K562 (cell line): ENCODE data around the gene CWF19L1. TPM values are rescaled to one million over a fixed set of nuclear protein-coding genes. Genes with fewer than 3 reads are reported as not detected.

Experiments
- ATAC-seq: fragments of 200-7000 bp; cut with Tn5 transposase; 3 replicates; pipeline ENCODE4 v1.9.1; 2020; ENCODE audit warnings: moderate library complexity
- BruUV-seq: library from RNA; stranded (reverse); fragments of 400-500 nt; replicated peaks from 2 replicates; lab custom pipeline; 2021; lab: Mats Ljungman, UMichigan
- CTCF ChIA-PET: fragments of 300-600 bp; formaldehyde crosslinking; extraction: SDS; loops from one replicate; lab custom pipeline; 2021; ENCODE audit warnings: low intra/inter-chr PET ratio; lab: Yijun Ruan, JAX
- POLR2A ChIA-PET: fragments of 300-600, 350-650 bp; sonication (Branson Sonifier 250); formaldehyde crosslinking; extraction: SDS; loops from one replicate; lab custom pipeline; 2021; ENCODE audit warnings: antibody characterized with exemption, inconsistent platforms; lab: Yijun Ruan, JAX
- DNase-seq, 4 experiments: peaks; one replicate each; pipeline versions ENCODE4 v3.0.0 to v3.0.0-alpha.2; 2011 to 2018; ENCODE audit warnings: low spot score in 3 of 4, mixed read lengths in 3 of 4; ENCODE audit errors: extremely low read depth in 1 of 4
- FAIRE-seq: peaks from 2 replicates; lab custom pipeline; 2011; peaks lifted over from hg19 to GRCh38; lab: Jason Lieb, UNC
- H2AFZ ChIP-seq: 2 replicates; pipeline ENCODE4 v1.6.0; 2011; ENCODE audit warnings: low read depth, low read length, control low read depth, inconsistent platforms
- H3K27ac ChIP-seq: fragments of 200-600 bp; 3 replicates; pipeline ENCODE4 v1.8.0; 2011; ENCODE audit warnings: low read depth, mild to moderate bottlenecking, control low read depth, inconsistent platforms, low read length, moderate library complexity, mixed read lengths; ENCODE audit errors: extremely low read depth
- H3K27me3 ChIP-seq, 2 experiments: fragments of 300-600 bp in 1 of 2; 2 replicates in 1 of 2; 3 replicates in 1 of 2; pipeline versions ENCODE4 v1.6.0 to v1.8.0; 2011; ENCODE audit warnings: inconsistent platforms in 2 of 2, low read length in 2 of 2, mild to moderate bottlenecking in 1 of 2, mixed read lengths in 1 of 2, moderate library complexity in 1 of 2; ENCODE audit not compliant: control insufficient read depth in 2 of 2, insufficient read depth in 2 of 2
- H3K36me3 ChIP-seq: fragments of 300-600 bp; 3 replicates; pipeline ENCODE4 v1.8.0; 2011; ENCODE audit warnings: mild to moderate bottlenecking, low read length, inconsistent platforms; ENCODE audit not compliant: control insufficient read depth, insufficient read depth
- H3K4me1 ChIP-seq, 2 experiments: fragments of 200-600 bp in 1 of 2; replicated peaks in 1 of 2; 2 replicates in 1 of 2; 3 replicates in 1 of 2; pipeline versions ENCODE4 v1.5.1 to v1.8.0; 2011; ENCODE audit warnings: inconsistent platforms in 2 of 2, low read length in 2 of 2, mild to moderate bottlenecking in 1 of 2, mixed read lengths in 1 of 2, moderate library complexity in 1 of 2; ENCODE audit not compliant: control insufficient read depth in 2 of 2, insufficient read depth in 2 of 2
- H3K4me2 ChIP-seq: 2 replicates; pipeline ENCODE4 v1.6.1; 2011; ENCODE audit warnings: low read length, control low read depth, inconsistent platforms, mixed read lengths; ENCODE audit not compliant: insufficient read depth
- H3K4me3 ChIP-seq: fragments of 200-600 bp; sonication (generic), shearing (Covaris generic); 2 replicates; pipeline ENCODE4 v1.5.1; 2016; ENCODE audit warnings: control low read depth, inconsistent platforms
- H3K79me2 ChIP-seq: fragments of 200-600 bp; 3 replicates; pipeline ENCODE4 v1.8.0; 2011; ENCODE audit warnings: low read length, inconsistent platforms; ENCODE audit not compliant: control insufficient read depth, insufficient read depth
- H3K9ac ChIP-seq, 2 experiments: 2 replicates each; pipeline versions ENCODE4 v1.6.0 to v1.6.1; 2011; ENCODE audit warnings: low read depth in 2 of 2, low read length in 2 of 2, control low read depth in 1 of 2, inconsistent platforms in 1 of 2, mild to moderate bottlenecking in 1 of 2, mixed read lengths in 1 of 2; ENCODE audit not compliant: insufficient read depth in 1 of 2
- H3K9me1 ChIP-seq: one replicate; pipeline ENCODE4 v1.6.0; 2011; ENCODE audit warnings: inconsistent platforms, mild to moderate bottlenecking, low read length, moderate library complexity; ENCODE audit not compliant: control insufficient read depth, insufficient read depth
- H3K9me3 ChIP-seq: replicated peaks from 2 replicates; pipeline ENCODE4 v1.5.1; 2011; ENCODE audit warnings: low read depth, low read length, inconsistent platforms; ENCODE audit not compliant: control insufficient read depth, insufficient read depth
- H4K20me1 ChIP-seq: replicated peaks from 2 replicates; pipeline ENCODE4 v1.6.1; 2011; ENCODE audit warnings: low read length, inconsistent platforms, mixed read lengths; ENCODE audit not compliant: control insufficient read depth, insufficient read depth
- BCOR ChIP-seq: fragments of 450-650 bp; IDR thresholded peaks from 2 replicates; pipeline ENCODE4 v1.6.1; 2016
- CBFB ChIP-seq: sonication (generic); formaldehyde crosslinking; IDR thresholded peaks from 2 replicates; pipeline ENCODE4 v1.4.0; 2020; ENCODE audit warnings: mild to moderate bottlenecking, missing genetic modification reagents
- COPS2 ChIP-seq: fragments of 450-650 bp; conservative IDR thresholded peaks from 2 replicates; pipeline ENCODE4 v1.6.1; 2016; ENCODE audit warnings: mild to moderate bottlenecking, moderate library complexity
- CXXC5 ChIP-seq: fragments of 250-450 bp; sonication (Bioruptor Pico); IDR thresholded peaks from 2 replicates; pipeline ENCODE4 v1.8.0; 2022; ENCODE audit warnings: inconsistent platforms, mild to moderate bottlenecking, moderate library complexity
- DNMT1 ChIP-seq: fragments of 450-650 bp; IDR thresholded peaks from 2 replicates; pipeline ENCODE4 v1.6.1; 2016; ENCODE audit warnings: antibody characterized with exemption, mild to moderate bottlenecking
- ESRRA ChIP-seq: fragments of 450-650 bp; IDR thresholded peaks from 2 replicates; pipeline ENCODE4 v1.6.1; 2014; ENCODE audit warnings: low read depth, mild to moderate bottlenecking, moderate library complexity, borderline replicate concordance
- HDAC3 ChIP-seq: fragments of 450-650 bp; IDR thresholded peaks from 2 replicates; pipeline ENCODE4 v1.6.1; 2018; ENCODE audit warnings: borderline replicate concordance, mild to moderate bottlenecking, moderate library complexity; ENCODE audit not compliant: partially characterized antibody
- KDM2B ChIP-seq: fragments of 250-450 bp; sonication (Bioruptor Pico); IDR thresholded peaks from 2 replicates; pipeline ENCODE4 v1.8.0; 2021; ENCODE audit warnings: mild to moderate bottlenecking, moderate library complexity
- MEIS2 ChIP-seq: fragments of 450-650 bp; IDR thresholded peaks from 2 replicates; pipeline ENCODE4 v1.6.1; 2014; ENCODE audit warnings: mild to moderate bottlenecking; ENCODE audit not compliant: partially characterized antibody
- NCOA4 ChIP-seq: fragments of 450-650 bp; IDR thresholded peaks from 2 replicates; pipeline ENCODE4 v1.6.1; 2018; ENCODE audit warnings: mild to moderate bottlenecking; ENCODE audit not compliant: partially characterized antibody
- POLR2A ChIP-seq: fragments of 450-650 bp; conservative IDR thresholded peaks from 2 replicates; pipeline ENCODE4 v1.6.1; 2016
- PPARD ChIP-seq: fragments of 250-450 bp; sonication (Bioruptor Pico); IDR thresholded peaks from 2 replicates; pipeline ENCODE4 v1.8.0; 2022; ENCODE audit warnings: inconsistent platforms, mild to moderate bottlenecking, moderate library complexity
- RAD51 ChIP-seq: fragments of 450-650 bp; IDR thresholded peaks from 2 replicates; pipeline ENCODE4 v1.7.1; 2016; ENCODE audit warnings: low read depth, mild to moderate bottlenecking, borderline replicate concordance
- SMAD3 ChIP-seq: fragments of 450-650 bp; formaldehyde crosslinking; conservative IDR thresholded peaks from 2 replicates; pipeline ENCODE4 v1.4.0; 2020; ENCODE audit warnings: mild to moderate bottlenecking
- SMAD4 ChIP-seq: fragments of 250-450 bp; sonication (Bioruptor Pico); conservative IDR thresholded peaks from 2 replicates; pipeline ENCODE4 v1.8.0; 2021; ENCODE audit warnings: inconsistent platforms, mild to moderate bottlenecking, moderate library complexity
- SNIP1 ChIP-seq: fragments of 450-650 bp; IDR thresholded peaks from 2 replicates; pipeline ENCODE4 v1.7.1; 2017; ENCODE audit warnings: low read depth, mild to moderate bottlenecking
- TBP ChIP-seq: optimal IDR thresholded peaks from 2 replicates; pipeline ENCODE3; 2011; ENCODE audit warnings: low read depth, low read length, improper control_type of control experiment
- ZBTB7A ChIP-seq: IDR thresholded peaks from 2 replicates; pipeline ENCODE4 v1.6.1; 2011; ENCODE audit warnings: low read depth, mild to moderate bottlenecking, low read length, moderate library complexity, borderline replicate concordance; ENCODE audit not compliant: control insufficient read depth
- ZNF24 ChIP-seq: fragments of 450-650 bp; IDR thresholded peaks from 2 replicates; pipeline ENCODE4 v1.6.1; 2016
- ZNF316 ChIP-seq: fragments of 450-650 bp; IDR thresholded peaks from 2 replicates; pipeline ENCODE4 v1.6.1; 2016
- ZNF583 ChIP-seq: fragments of 250-450 bp; sonication (Bioruptor Pico); IDR thresholded peaks from 2 replicates; pipeline ENCODE4 v1.4.0; 2020
- ZNF584 ChIP-seq: fragments of 200-800 bp; sonication (Bioruptor generic); IDR thresholded peaks from 2 replicates; pipeline ENCODE4 v1.6.1; 2016; ENCODE audit warnings: low read depth, mild to moderate bottlenecking, missing genetic modification characterization, missing compliant biosample characterization
- WGBS: fragments of 100-300 bp; shearing (Covaris generic); methylation state at CpG from one replicate; pipeline ENCODE4 v1.1.6; 2016; ENCODE audit warnings: low coverage, mixed read lengths; ENCODE audit not compliant: insufficient coverage; ENCODE audit errors: missing lambda C conversion rate; 5-methylcytosine and 5-hydroxymethylcytosine counted together
- in situ Hi-C: fragments of 300-500 bp; cut with MboI; formaldehyde crosslinking; loops from 4 replicates; pipeline ENCODE4 v1.15.0; 2018; ENCODE audit warnings: inconsistent platforms, mixed read lengths
- intact Hi-C: fragments of 100-400 bp; cut with micrococcal nuclease; formaldehyde crosslinking; loops from 2 replicates; pipeline ENCODE4 v1.14.2; 2022
- polyA plus RNA-seq, 8 experiments: library from polyadenylated mRNA; depleted of rRNA in 4 of 8; stranded (reverse) in 5 of 8; unstranded in 3 of 8; fragments of >200 nt; fragmentation: Nextera tagmentation in 2 of 8; fragmentation: Illumina TruSeq in 1 of 8; extraction: Ambion mirVana in 2 of 8; extraction: Trizol in 1 of 8; gene quantifications; 2 replicates each; pipeline versions ENCODE4 v1.2.1 to v1.2.3, GENCODE V29; 2011 to 2014; ENCODE audit warnings: inconsistent platforms in 1 of 8, missing spikeins in 1 of 8
- total RNA-seq, 7 experiments: library from RNA; depleted of rRNA in 6 of 7; stranded (reverse); fragments of >200 nt in 6 of 7; fragmentation: Illumina TruSeq in 2 of 7; extraction: Trizol in 2 of 7; gene quantifications; 2 replicates each; pipeline versions ENCODE4 v1.2.1 to v1.2.3, GENCODE V29; 2011 to 2021; ENCODE audit warnings: low replicate concordance in 1 of 7
- TF ChIP-seq, protein P1 (sequence below): fragments of 450-650 bp; IDR thresholded peaks from 2 replicates; pipeline ENCODE4 v1.6.1; 2016; ENCODE audit warnings: missing biosample characterization, missing genetic modification characterization

Gene CWF19L1
- total and polyA plus RNA-seq, 9 of the 15 experiments (the other 6 are each of a cell fraction or from before 2014, with no cell fraction given): 19.5 to 49.9 (median 30.9) TPM

- ChIA-PET POLR2A (interaction anchor here (0.6 to 2.4 kb wide), 4 partner anchors 11 to 244 kb away, joined by 3 to 11 read pairs (median 6); partner anchors contain the start of gene NDUFB8), CTCF (no interaction called here)
- Histone ChIP-seq H3K4me2 (peak within 1 kb of the TSS; percentile 99), H3K79me2 (peaks cover 36% of the 10 kb centered on the region), H3K4me3 (peak within 1 kb of the TSS; percentile 91), H3K36me3 (peaks cover 17% of the 10 kb centered on the region; the same call in 1 of the 3 replicates), H2AFZ (peak within 1 kb of the TSS; percentile 98), H3K9me3 (no peaks in the 10 kb centered on the region), H4K20me1 (no peaks in the 10 kb centered on the region), H3K27ac (peak within 1 kb of the TSS; percentile 82), H3K27me3 (no peaks in the 10 kb centered on the region), H3K9me1 (no peaks in the 10 kb centered on the region), H3K9ac (peak within 1 kb of the TSS; percentile 83 to 97), H3K4me1 (peaks cover 15 to 17% of the 10 kb centered on the region in 2 experiments; a peak in 4 of 5 replicates)
- in situ Hi-C loops: no loop called here
- 2% methylated on average over 33 of the region's 63 CpGs for WGBS
- intact Hi-C loops: no loop called here
- DNase-seq (peak; percentile 87 to 96 (median 96)), FAIRE-seq (peak; percentile 76), ATAC-seq (peak; percentile 96)
- BruUV-seq: no TSS peak
- TF ChIP-seq MEIS2: peak; percentile 84
- no peak for TF ChIP-seq KDM2B (CRISPR knock-in tag)
- TF ChIP-seq SNIP1: no peak
- peak; percentile 91 for TF ChIP-seq POLR2A
- TF ChIP-seq SMAD3: no peak
- peak; percentile 56 for TF ChIP-seq TBP
- TF ChIP-seq DNMT1: no peak
- TF ChIP-seq ZNF24: no peak
- TF ChIP-seq BCOR: peak; percentile 36; the same call in 1 of the 2 replicates
- TF ChIP-seq ESRRA: no peak
- peak; percentile 37 for TF ChIP-seq ZNF316
- TF ChIP-seq ZNF583: no peak
- TF ChIP-seq NCOA4: peak; percentile 55
- no peak for TF ChIP-seq RAD51
- TF ChIP-seq HDAC3: no peak
- TF ChIP-seq CXXC5: peak; percentile 59
- no peak for TF ChIP-seq COPS2
- TF ChIP-seq ZNF584 (CRISPR knock-in tag): no peak
- TF ChIP-seq CBFB: no peak
- 0 out of 2 replicates have a peak, but pooled peaks have one; percentile 8 for TF ChIP-seq ZBTB7A
- TF ChIP-seq SMAD4 (CRISPR knock-in tag): no peak
- TF ChIP-seq PPARD (CRISPR knock-in tag): no peak
- TF ChIP-seq, protein P1, sequence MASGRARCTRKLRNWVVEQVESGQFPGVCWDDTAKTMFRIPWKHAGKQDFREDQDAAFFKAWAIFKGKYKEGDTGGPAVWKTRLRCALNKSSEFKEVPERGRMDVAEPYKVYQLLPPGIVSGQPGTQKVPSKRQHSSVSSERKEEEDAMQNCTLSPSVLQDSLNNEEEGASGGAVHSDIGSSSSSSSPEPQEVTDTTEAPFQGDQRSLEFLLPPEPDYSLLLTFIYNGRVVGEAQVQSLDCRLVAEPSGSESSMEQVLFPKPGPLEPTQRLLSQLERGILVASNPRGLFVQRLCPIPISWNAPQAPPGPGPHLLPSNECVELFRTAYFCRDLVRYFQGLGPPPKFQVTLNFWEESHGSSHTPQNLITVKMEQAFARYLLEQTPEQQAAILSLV (tag): no peak
Measured at GRCh38 chr10:100286051-100287033, 18.9 kb upstream of the CWF19L1 start, which contains the start of gene BLOC1S2. TSS of gene BLOC1S2 (minus strand) at chr10:100286680. CDS start at chr10:100286659, 21 bp downstream.
